Measurements from ENCODE around the gene MARK4. TPM values are rescaled to one million over a fixed set of nuclear protein-coding genes. Genes with fewer than 3 reads are reported as not detected.

Gene MARK4
- total RNA-seq, 2 donors from 2014 or later: 28.2 to 30.9 TPM

- ATAC-seq (no peak), DNase-seq (ENCODE audit: low spot score in 2 of 2) (no peak)
- Mint-ChIP-seq H3K27ac (no peak overlapping the region), H3K36me3 (no peaks in the 10 kb centered on the region), H3K9me3 (no peaks in the 10 kb centered on the region)
Measured at GRCh38 chr19:45336696-45337251, 85.7 kb downstream of the MARK4 start.

GRCh38 chr19:45339629-45340028 is 88.6 kb downstream of the MARK4 start:
- Mint-ChIP-seq H3K9me3 (no peaks in the 10 kb centered on the region), H3K27ac (no peak overlapping the region), H3K36me3 (no peaks in the 10 kb centered on the region)
- ATAC-seq (no peak), DNase-seq (ENCODE audit: low spot score in 2 of 2) (no peak)

GRCh38 chr19:45340232-45340898 is 89.3 kb downstream of the MARK4 start, which contains the start of gene KLC3:
Gene KLC3 (plus strand): TSS chr19:45340750. CDS start chr19:45345542, 4,792 bp downstream.
- Mint-ChIP-seq H3K27ac (no peak within 1 kb of the TSS), H3K36me3 (no peaks in the 10 kb centered on the region), H3K9me3 (no peaks in the 10 kb centered on the region)
- ATAC-seq: peak in 1 of 2 donors; percentile 66
- peak in 1 of 2 donors; percentile 63 for DNase-seq (ENCODE audit: low spot score in 2 of 2)

- Mint-ChIP-seq H3K36me3 (no peaks in the 10 kb centered on the region), H3K27ac (no peak overlapping the region), H3K9me3 (no peaks in the 10 kb centered on the region)
- DNase-seq (ENCODE audit: low spot score in 2 of 2): no peak
- peak in 1 of 2 donors; percentile 25 for ATAC-seq
Measured at GRCh38 chr19:45340899-45341453, 89.9 kb downstream of the MARK4 start.

- Mint-ChIP-seq H3K36me3 (no peaks in the 10 kb centered on the region), H3K9me3 (no peaks in the 10 kb centered on the region), H3K27ac (no peak overlapping the region)
- DNase-seq (ENCODE audit: low spot score in 2 of 2) (no peak), ATAC-seq (no peak)
Measured at GRCh38 chr19:45342911-45343310, 91.8 kb downstream of the MARK4 start.

GRCh38 chr19:45344621-45345505 is 93.8 kb downstream of the MARK4 start:
- no peak overlapping the region for H3K27ac Mint-ChIP-seq

GRCh38 chr19:45345506-45345860 is 94.4 kb downstream of the MARK4 start:
- Mint-ChIP-seq H3K36me3 (no peaks in the 10 kb centered on the region), H3K9me3 (no peaks in the 10 kb centered on the region), H3K27ac (no peak overlapping the region)
- DNase-seq (ENCODE audit: low spot score in 2 of 2): no peak
- no peak for ATAC-seq

More at GRCh38 chr19:45344621-45345505, 93.8 kb downstream of the MARK4 start:
- DNase-seq (ENCODE audit: low spot score in 2 of 2) (no peak), ATAC-seq (no peak)
- Mint-ChIP-seq H3K36me3 (no peaks in the 10 kb centered on the region), H3K9me3 (no peaks in the 10 kb centered on the region)

- H3K9me3 Mint-ChIP-seq: no peaks in the 10 kb centered on the region
- H3K27ac Mint-ChIP-seq: no peak overlapping the region
- no peaks in the 10 kb centered on the region for H3K36me3 Mint-ChIP-seq
- no peak for ATAC-seq
- DNase-seq (ENCODE audit: low spot score in 2 of 2): no peak
Measured at GRCh38 chr19:45346449-45346848, 95.4 kb downstream of the MARK4 start.

GRCh38 chr19:45347570-45348366 is 96.7 kb downstream of the MARK4 start:
- H3K27ac Mint-ChIP-seq: no peak overlapping the region
- no peaks in the 10 kb centered on the region for H3K9me3 Mint-ChIP-seq
- ATAC-seq (no peak), DNase-seq (ENCODE audit: low spot score in 2 of 2) (no peak)
- no peaks in the 10 kb centered on the region for H3K36me3 Mint-ChIP-seq

GRCh38 chr19:45348367-45349125 is 97.5 kb downstream of the MARK4 start:
- Mint-ChIP-seq H3K36me3 (no peaks in the 10 kb centered on the region), H3K27ac (no peak overlapping the region), H3K9me3 (no peaks in the 10 kb centered on the region)
- DNase-seq (ENCODE audit: low spot score in 2 of 2): no peak
- no peak for ATAC-seq

- Mint-ChIP-seq H3K9me3 (no peaks in the 10 kb centered on the region), H3K27ac (no peak overlapping the region), H3K36me3 (no peaks in the 10 kb centered on the region)
- ATAC-seq (no peak), DNase-seq (ENCODE audit: low spot score in 2 of 2) (no peak)
Measured at GRCh38 chr19:45349126-45349415, 98.0 kb downstream of the MARK4 start.

- Mint-ChIP-seq H3K9me3 (no peaks in the 10 kb centered on the region), H3K27ac (no peak overlapping the region), H3K36me3 (no peaks in the 10 kb centered on the region)
- no peak for ATAC-seq
- DNase-seq (ENCODE audit: low spot score in 2 of 2): no peak
Measured at GRCh38 chr19:45349430-45349941, 98.4 kb downstream of the MARK4 start.

GRCh38 chr19:45350477-45351058 is 99.5 kb downstream of the MARK4 start:
- no peak for ATAC-seq
- Mint-ChIP-seq H3K27ac (no peak overlapping the region), H3K36me3 (peaks cover 0 to 4% of the 10 kb centered on the region in 2 donors), H3K9me3 (no peaks in the 10 kb centered on the region)
- no peak for DNase-seq (ENCODE audit: low spot score in 2 of 2)

GRCh38 chr19:45351401-45351952 is 100.4 kb downstream of the MARK4 start:
- no peak overlapping the region for H3K27ac Mint-ChIP-seq
- H3K36me3 Mint-ChIP-seq: peaks cover 0 to 13% of the 10 kb centered on the region in 2 donors
- ATAC-seq (no peak), DNase-seq (ENCODE audit: low spot score in 2 of 2) (no peak)
- no peaks in the 10 kb centered on the region for H3K9me3 Mint-ChIP-seq

- H3K36me3 Mint-ChIP-seq: peaks cover 0 to 14% of the 10 kb centered on the region in 2 donors
- ATAC-seq: no peak
- H3K27ac Mint-ChIP-seq: no peak overlapping the region
- DNase-seq (ENCODE audit: low spot score in 2 of 2): no peak
- H3K9me3 Mint-ChIP-seq: no peaks in the 10 kb centered on the region
Measured at GRCh38 chr19:45352062-45352461, 101.0 kb downstream of the MARK4 start.
